ENCODE data around the gene GABBR2.

GRCh38 chr9:98321269-98321668, 387.5 kb downstream of the GABBR2 start:
- TF ChIP-seq CTCF (IDR thresholded peaks at IDR 0.05) (no peak), POLR2A (IDR thresholded peaks at IDR 0.05) (no peak)
